ENCODE data around the gene UQCRH. TPM values are rescaled to one million over a fixed set of nuclear protein-coding genes. Genes with fewer than 3 reads are reported as not detected.
"Not testable (repeated sequence)": the region's sequence is repeated elsewhere in the genome, so short reads cannot be mapped to it uniquely, and the experiment has no call there.

Gene UQCRH
- total and polyA plus RNA-seq, 8 donors = 200 to 710 (median 359) TPM

- Histone ChIP-seq H3K36me3 (peaks cover 27 to 66% (median 60%) of the 10 kb centered on the region in 4 donors), H3K27me3 (no peaks in the 10 kb centered on the region), H3K4me1 (peaks cover 19 to 39% (median 23%) of the 10 kb centered on the region in 4 donors), H3K9me3 (no peaks in the 10 kb centered on the region), H3K4me3 (no peak overlapping the region), H3K27ac (peak overlapping the region in 1 of 5 donors; percentile 99)
- DNase-seq = no peak
- 81 to 96% (median 93%) methylated on average over 3 of the region's 3 CpGs for WGBS, 5 donors
- TF ChIP-seq POLR2AphosphoS5 (IDR thresholded peaks at IDR 0.05) = no peak
- TF ChIP-seq POLR2A (IDR thresholded peaks at IDR 0.05) = no peak
- intact Hi-C loops (cut with DNase I; ENCODE audit: low total_unique reads) = loop anchor here (5.0 kb wide), 1 partner anchor 37 kb away; no protein-coding TSS in a partner anchor
These were observed 41.0 kb downstream of the UQCRH start for GRCh38 chr1:46344481-46344880.

DNA sequence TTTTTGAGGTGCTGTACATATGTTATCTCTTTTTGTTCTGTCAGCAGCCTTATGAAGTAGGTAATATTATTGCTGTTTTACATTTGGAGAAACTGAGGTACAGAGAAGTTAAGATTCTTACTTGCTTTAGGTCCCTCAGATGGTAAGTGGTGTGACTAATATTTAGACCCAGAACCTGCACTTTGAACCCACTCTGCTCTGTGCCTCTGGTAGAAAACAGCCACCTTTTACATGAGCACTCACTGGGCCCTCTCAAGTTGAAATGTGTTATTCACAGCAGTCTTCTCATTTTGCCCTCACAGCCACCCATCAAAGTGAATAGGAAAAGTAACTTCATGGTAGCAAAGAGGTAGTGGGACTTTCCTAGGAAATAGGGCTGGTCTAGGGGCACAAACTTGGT lies 41.8 kb downstream of the UQCRH start:
- H3K27me3 ChIP-seq = no peaks in the 10 kb centered on the region
- H3K27ac ChIP-seq = peak overlapping the region in 1 of 5 donors; percentile 99
- TF ChIP-seq POLR2AphosphoS5 (IDR thresholded peaks at IDR 0.05) (no peak), EP300 (IDR thresholded peaks at IDR 0.05) (no peak), POLR2A (IDR thresholded peaks at IDR 0.05) (no peak)
- TF ChIP-seq, protein P1, sequence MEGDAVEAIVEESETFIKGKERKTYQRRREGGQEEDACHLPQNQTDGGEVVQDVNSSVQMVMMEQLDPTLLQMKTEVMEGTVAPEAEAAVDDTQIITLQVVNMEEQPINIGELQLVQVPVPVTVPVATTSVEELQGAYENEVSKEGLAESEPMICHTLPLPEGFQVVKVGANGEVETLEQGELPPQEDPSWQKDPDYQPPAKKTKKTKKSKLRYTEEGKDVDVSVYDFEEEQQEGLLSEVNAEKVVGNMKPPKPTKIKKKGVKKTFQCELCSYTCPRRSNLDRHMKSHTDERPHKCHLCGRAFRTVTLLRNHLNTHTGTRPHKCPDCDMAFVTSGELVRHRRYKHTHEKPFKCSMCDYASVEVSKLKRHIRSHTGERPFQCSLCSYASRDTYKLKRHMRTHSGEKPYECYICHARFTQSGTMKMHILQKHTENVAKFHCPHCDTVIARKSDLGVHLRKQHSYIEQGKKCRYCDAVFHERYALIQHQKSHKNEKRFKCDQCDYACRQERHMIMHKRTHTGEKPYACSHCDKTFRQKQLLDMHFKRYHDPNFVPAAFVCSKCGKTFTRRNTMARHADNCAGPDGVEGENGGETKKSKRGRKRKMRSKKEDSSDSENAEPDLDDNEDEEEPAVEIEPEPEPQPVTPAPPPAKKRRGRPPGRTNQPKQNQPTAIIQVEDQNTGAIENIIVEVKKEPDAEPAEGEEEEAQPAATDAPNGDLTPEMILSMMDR (IDR thresholded peaks at IDR 0.05) = no peak
- no peaks in the 10 kb centered on the region for H3K9me3 ChIP-seq
- no peak for DNase-seq
- H3K36me3 ChIP-seq = peaks cover 35 to 74% (median 68%) of the 10 kb centered on the region in 4 donors
- no peak overlapping the region for H3K4me3 ChIP-seq
- peaks cover 19 to 33% (median 20%) of the 10 kb centered on the region in 4 donors for H3K4me1 ChIP-seq
- intact Hi-C loops (cut with DNase I; ENCODE audit: low total_unique reads) = no loop called here

- no peak for DNase-seq
- WGBS, 5 donors = 82 to 95% (median 87%) methylated on average over 2 of the region's 2 CpGs
- no peak overlapping the region for H3K4me3 ChIP-seq
- TF ChIP-seq POLR2AphosphoS5 (IDR thresholded peaks at IDR 0.05) (no peak), POLR2A (IDR thresholded peaks at IDR 0.05) (no peak), EP300 (IDR thresholded peaks at IDR 0.05) (no peak)
- TF ChIP-seq, protein P1 (IDR thresholded peaks at IDR 0.05) = no peak
- peaks cover 63 to 94% (median 88%) of the 10 kb centered on the region in 4 donors for H3K36me3 ChIP-seq
- intact Hi-C loops (cut with DNase I; ENCODE audit: low total_unique reads) = no loop called here
- H3K4me1 ChIP-seq = peaks cover 6 to 11% (median 9%) of the 10 kb centered on the region in 4 donors
- H3K27me3 ChIP-seq = no peaks in the 10 kb centered on the region
- H3K27ac ChIP-seq = no peak overlapping the region
- no peaks in the 10 kb centered on the region for H3K9me3 ChIP-seq
These were observed 48.9 kb downstream of the UQCRH start for GRCh38 chr1:46352363-46352762.

GRCh38 chr1:46355920-46356319 lies 52.4 kb downstream of the UQCRH start:
- H3K36me3 ChIP-seq = peaks cover 48 to 97% (median 93%) of the 10 kb centered on the region in 4 donors

GRCh38 chr1:46362158-46362557 lies 58.7 kb downstream of the UQCRH start:
- WGBS, 5 donors = 91 to 97% (median 93%) methylated on average over 3 of the region's 3 CpGs
- H3K27ac ChIP-seq = no peak overlapping the region
- no peaks in the 10 kb centered on the region for H3K4me1 ChIP-seq
- TF ChIP-seq, protein P1 (IDR thresholded peaks at IDR 0.05) = no peak
- TF ChIP-seq EP300 (IDR thresholded peaks at IDR 0.05) = no peak
- no peak for TF ChIP-seq POLR2AphosphoS5 (IDR thresholded peaks at IDR 0.05)
- no peak for TF ChIP-seq POLR2A (IDR thresholded peaks at IDR 0.05)
- peaks cover 46 to 93% (median 90%) of the 10 kb centered on the region in 4 donors for H3K36me3 ChIP-seq
- no peaks in the 10 kb centered on the region for H3K27me3 ChIP-seq
- intact Hi-C loops (cut with DNase I; ENCODE audit: low total_unique reads) = no loop called here
- no peak overlapping the region for H3K4me3 ChIP-seq
- no peak for DNase-seq
- H3K9me3 ChIP-seq = no peaks in the 10 kb centered on the region

More at GRCh38 chr1:46355920-46356319, 52.4 kb downstream of the UQCRH start:
- H3K27me3 ChIP-seq; H3K27ac ChIP-seq; DNase-seq; intact Hi-C loops (cut with DNase I; ENCODE audit: low total_unique reads); H3K4me1 ChIP-seq; H3K9me3 ChIP-seq; H3K4me3 ChIP-seq: not testable (repeated sequence)
- WGBS, 5 donors = 82 to 96% (median 90%) methylated on average over 5 of the region's 5 CpGs

Measured in stomach (tissue), 9 donors.